NCI-H146 treated with DMSO at 0.1 percent for 48 hours (cell line): ENCODE data around the gene ANKRD13A.

Experiments
- DNase-seq: peaks from one replicate; lab custom pipeline; 2025; ENCODE audit not compliant: unreplicated experiment; lab: John Stamatoyannopoulos, UW

ANKRD13A gene

GRCh38 chr12:109998904-109999648 is at the start of gene ANKRD13A:
TSS of gene ANKRD13A (plus strand) at chr12:109999430. CDS start at chr12:109999689, 259 bp downstream.
- peak; percentile 79 for DNase-seq

- no peak for DNase-seq
Measured at GRCh38 chr12:109950625-109951024, 48.6 kb upstream of the ANKRD13A start.

GRCh38 chr12:109951136-109951535 is 48.1 kb upstream of the ANKRD13A start:
- no peak for DNase-seq

DNA sequence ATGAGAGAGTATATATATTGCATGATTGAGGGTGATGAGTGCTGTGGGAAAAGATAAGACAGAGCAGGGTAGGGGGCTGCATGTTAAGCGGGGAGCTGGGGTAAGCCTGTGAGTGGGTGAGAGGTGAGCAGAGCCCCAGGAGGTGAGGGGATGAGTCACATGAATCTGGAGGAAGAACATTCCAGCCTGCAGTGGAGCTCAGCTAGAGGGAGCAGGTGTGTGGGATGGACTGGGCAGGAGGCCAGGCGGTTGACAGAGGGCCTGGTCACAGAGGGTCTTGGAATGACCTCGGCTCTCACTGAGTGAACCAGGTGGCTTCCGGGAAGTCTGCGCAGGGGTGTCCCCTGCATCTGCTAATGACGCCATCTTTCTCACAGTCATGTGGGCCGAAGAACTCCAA is 47.5 kb upstream of the ANKRD13A start:
- no peak for DNase-seq

- no peak for DNase-seq
Measured at GRCh38 chr12:109952160-109952858, 46.9 kb upstream of the ANKRD13A start.

DNA sequence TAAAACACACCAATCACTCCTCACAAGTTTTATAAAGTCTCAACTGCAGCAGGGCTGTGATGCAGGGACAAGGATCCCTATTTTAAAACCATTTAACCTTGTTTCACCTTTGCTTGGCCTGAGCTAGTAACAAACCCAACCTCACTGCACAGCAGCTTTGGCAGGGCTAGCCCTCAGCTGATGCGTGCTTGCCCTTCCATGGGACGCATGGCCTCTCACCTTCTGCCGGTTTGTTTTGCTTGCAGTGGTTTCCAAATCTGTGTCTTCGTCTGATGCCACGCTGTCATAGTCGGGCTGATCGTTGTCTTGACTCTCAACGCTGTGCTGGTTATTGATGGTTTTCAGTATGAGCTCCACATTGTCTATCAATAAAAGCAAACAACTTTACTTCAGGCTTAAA is 46.4 kb upstream of the ANKRD13A start:
- DNase-seq, result no peak

- no peak for DNase-seq
Measured at GRCh38 chr12:109953656-109954055, 45.6 kb upstream of the ANKRD13A start.

- no peak for DNase-seq
Measured at GRCh38 chr12:109958374-109958773, 40.9 kb upstream of the ANKRD13A start.

DNA sequence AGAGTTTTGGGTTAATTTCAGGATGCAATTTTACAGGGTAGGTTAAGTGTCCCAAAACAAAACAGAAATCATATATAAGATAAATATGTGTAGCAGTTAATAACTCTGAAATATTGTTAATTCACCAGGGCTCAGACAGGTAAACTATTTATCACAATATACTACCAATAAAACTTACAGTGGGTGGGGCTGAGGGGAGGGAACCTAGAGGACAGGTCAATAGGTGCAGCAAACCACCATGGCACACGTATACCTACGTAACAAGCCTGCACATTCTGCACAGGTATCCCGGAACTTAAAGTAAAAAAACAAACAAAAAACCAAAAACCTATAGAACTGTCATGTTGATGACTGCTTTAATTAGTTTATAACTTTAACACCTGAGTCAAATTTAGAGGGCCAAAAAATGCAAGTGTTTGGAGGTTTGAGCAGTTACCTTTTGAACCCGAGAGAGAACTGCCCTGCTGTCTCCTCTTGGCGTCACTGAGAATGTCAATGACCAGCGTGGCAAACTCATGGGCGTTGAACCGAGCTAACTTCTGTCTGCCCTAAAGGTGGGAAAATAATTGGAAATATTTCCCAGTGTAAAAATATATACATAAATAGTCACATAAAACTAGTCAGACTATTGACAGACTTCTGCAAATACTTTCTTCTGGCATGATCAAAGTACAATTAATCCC is 39.7 kb upstream of the ANKRD13A start:
- DNase-seq, result no peak

GRCh38 chr12:109961201-109961600 is 38.0 kb upstream of the ANKRD13A start:
- no peak for DNase-seq

- DNase-seq, result no peak
Measured at GRCh38 chr12:109961612-109962011, 37.6 kb upstream of the ANKRD13A start.

DNA sequence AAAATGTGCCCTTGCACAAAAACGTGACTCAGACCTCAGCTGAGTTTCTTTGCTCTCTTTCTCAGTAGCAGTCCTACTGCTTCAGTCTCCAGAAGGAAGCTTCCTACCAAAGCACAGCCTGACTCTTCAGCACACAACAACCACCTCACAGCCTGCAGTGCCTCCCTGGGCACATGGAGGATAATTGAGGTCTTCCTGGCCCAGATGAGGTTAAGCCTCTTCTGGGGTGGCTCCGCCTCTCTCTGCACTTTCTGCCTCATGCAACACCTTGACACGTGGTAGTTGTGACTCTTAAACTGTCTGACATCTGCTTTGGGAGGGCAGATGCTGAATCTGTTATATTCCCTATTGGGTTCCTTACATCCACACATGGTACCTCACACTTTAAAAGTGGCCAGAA is 36.8 kb upstream of the ANKRD13A start:
- DNase-seq, result no peak

DNA sequence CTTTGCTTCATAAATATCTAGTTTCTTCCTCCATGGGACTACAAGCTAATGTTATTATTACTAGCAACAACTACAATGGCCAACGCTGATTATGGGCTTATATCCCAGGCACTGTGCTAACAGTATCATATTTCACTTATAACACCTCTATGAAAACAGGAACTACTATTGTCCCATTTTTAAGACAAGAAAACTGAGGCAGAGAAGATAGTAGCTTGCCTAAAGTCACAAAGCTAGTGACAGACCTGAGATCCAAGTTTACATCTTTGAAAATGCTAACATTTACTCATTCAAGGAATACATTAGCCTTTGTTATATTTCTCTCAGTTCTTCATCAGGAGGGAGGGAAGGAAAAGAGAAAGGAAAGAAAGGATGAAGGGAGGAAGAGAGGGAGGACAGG is 35.9 kb upstream of the ANKRD13A start:
- no peak for DNase-seq

DNA sequence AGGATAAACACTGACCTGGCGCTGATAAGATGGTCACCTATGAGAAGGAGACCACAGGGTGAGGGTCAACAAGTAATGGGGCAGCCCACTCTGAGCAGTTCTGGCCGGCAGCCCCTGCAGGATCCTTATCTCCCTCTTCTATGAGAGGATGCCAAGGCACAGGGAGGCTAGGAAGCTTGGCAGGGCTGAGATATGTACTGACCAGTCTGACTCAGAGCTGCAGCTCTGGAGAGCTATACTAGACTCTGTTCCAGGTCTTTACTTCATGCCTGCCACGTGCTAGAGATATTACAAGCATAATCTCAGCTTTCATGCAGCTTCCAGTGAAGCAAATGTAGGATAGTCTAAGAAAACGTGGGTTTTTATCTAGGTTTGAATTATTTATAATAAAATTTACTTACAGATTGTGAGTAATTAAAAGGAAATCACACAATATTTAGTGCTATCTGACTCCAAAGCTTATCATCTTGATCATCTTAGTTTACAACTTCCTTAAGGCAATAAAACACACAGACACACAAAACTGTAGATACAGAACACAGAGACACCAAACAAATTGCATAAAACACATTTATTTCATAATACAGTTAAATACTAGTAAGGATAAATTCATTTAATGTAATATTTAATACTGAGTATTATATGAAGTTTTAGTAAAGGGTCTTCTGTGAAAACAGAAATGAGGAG is 35.3 kb upstream of the ANKRD13A start:
- DNase-seq, result no peak

GRCh38 chr12:109966546-109966945 is 32.7 kb upstream of the ANKRD13A start:
- no peak for DNase-seq

- no peak for DNase-seq
Measured at GRCh38 chr12:109967383-109968031, 31.7 kb upstream of the ANKRD13A start.

- DNase-seq, result no peak
Measured at GRCh38 chr12:109968032-109968420, 31.2 kb upstream of the ANKRD13A start.

- DNase-seq, result no peak
Measured at GRCh38 chr12:109968801-109969200, 30.4 kb upstream of the ANKRD13A start.

DNA sequence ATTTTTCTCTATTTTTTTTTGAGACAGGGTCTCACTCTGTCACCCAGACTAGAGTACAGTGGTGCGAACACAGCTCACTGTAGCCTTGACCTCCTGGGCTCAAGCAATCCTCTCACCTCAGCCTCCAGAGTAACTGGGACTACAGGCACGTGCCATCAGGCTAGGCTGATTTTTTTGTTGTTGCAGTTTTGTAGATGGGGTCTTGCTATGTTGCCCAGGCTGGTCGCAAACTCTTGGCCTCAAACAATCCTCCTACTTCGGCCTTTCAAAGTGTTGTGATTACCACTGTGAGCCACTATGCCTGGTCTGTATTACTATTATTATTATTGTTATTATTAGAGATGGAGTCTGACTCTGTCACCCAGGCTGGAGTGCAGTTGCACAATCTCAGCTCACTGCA is 26.4 kb upstream of the ANKRD13A start:
- DNase-seq, result no peak

DNA sequence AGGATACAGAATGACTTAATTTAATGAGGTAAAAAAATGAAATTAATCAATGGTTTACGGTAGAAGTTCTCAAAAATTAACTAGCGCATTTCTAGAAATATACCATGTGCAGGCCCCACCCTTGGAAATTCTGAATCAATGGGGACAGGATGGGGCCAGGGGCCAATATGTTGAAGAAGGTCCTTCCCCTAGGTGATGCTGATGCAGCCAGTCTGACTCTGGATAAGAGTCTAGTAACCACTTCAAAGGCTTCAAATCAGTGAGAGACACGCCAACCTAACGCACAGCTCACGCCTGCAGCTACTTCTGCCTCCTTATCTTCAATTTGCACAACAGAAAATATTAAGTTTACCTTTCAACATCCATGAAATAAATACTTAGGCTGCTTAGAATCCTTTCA is 17.9 kb upstream of the ANKRD13A start:
- DNase-seq, result no peak

DNA sequence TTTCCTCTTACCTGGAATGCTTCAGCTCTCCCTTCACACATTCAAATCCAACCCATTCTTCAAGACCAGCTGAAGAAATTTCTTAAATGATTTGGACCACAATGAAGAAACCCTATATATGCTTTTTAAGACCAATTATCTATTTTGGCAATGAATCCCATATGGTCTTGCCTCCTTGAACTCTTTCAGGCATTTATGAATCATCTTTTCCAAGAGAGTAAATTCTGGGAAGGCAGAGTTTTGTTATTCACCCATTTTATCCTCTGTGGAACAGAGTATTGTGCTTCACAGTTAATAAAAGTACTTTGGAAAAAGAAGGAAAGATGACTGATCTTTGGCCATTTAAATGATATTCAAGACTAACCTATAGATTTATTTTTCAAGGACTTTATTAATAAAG is 17.0 kb upstream of the ANKRD13A start:
- no peak for DNase-seq
